ENCODE results near the gene MRPL4.

- TF ChIP-seq, protein P1, sequence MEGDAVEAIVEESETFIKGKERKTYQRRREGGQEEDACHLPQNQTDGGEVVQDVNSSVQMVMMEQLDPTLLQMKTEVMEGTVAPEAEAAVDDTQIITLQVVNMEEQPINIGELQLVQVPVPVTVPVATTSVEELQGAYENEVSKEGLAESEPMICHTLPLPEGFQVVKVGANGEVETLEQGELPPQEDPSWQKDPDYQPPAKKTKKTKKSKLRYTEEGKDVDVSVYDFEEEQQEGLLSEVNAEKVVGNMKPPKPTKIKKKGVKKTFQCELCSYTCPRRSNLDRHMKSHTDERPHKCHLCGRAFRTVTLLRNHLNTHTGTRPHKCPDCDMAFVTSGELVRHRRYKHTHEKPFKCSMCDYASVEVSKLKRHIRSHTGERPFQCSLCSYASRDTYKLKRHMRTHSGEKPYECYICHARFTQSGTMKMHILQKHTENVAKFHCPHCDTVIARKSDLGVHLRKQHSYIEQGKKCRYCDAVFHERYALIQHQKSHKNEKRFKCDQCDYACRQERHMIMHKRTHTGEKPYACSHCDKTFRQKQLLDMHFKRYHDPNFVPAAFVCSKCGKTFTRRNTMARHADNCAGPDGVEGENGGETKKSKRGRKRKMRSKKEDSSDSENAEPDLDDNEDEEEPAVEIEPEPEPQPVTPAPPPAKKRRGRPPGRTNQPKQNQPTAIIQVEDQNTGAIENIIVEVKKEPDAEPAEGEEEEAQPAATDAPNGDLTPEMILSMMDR (IDR thresholded peaks at IDR 0.05), result no peak
- no peak for TF ChIP-seq ZFX (IDR thresholded peaks at IDR 0.05; ENCODE audit: borderline replicate concordance)
Observed at GRCh38 chr19:10256551-10256950, 4.5 kb downstream of the MRPL4 start.

Data from 22Rv1 (cell line).